H9 (cell line): ENCODE measurements around the gene MICU1. TPM values are rescaled to one million over a fixed set of nuclear protein-coding genes. Genes with fewer than 3 reads are reported as not detected.
"Not testable (repeated sequence)": the region's sequence is repeated elsewhere in the genome, so short reads cannot be mapped to it uniquely, and the experiment has no call there.

Experiments
- DNase-seq: peaks from one replicate; pipeline ENCODE4 v3.0.0-alpha.2; 2017
- H2AFZ ChIP-seq: one replicate; pipeline ENCODE4 v1.6.1; 2013; ENCODE audit warnings: mild to moderate bottlenecking, low read length, control low read depth, moderate library complexity
- H2AK5ac ChIP-seq: 2 replicates; pipeline ENCODE4 v1.6.1; 2013; ENCODE audit warnings: low read length, control low read depth, mixed read lengths; ENCODE audit not compliant: insufficient read length
- H2BK120ac ChIP-seq: one replicate; pipeline ENCODE4 v1.6.1; 2013; ENCODE audit warnings: low read depth, mild to moderate bottlenecking, low read length, control low read depth, inconsistent platforms; ENCODE audit not compliant: poor library complexity, severe bottlenecking
- H2BK12ac ChIP-seq: 2 replicates; pipeline ENCODE4 v1.6.1; 2013; ENCODE audit warnings: low read length, control low read depth, mixed read lengths, low read depth; ENCODE audit not compliant: insufficient read length
- H2BK15ac ChIP-seq: 2 replicates; pipeline ENCODE4 v1.6.1; 2013; ENCODE audit warnings: low read depth, low read length, control low read depth
- H2BK20ac ChIP-seq: one replicate; pipeline ENCODE4 v1.6.1; 2013; ENCODE audit warnings: low read depth, mild to moderate bottlenecking, low read length, control low read depth, inconsistent platforms; ENCODE audit not compliant: poor library complexity, severe bottlenecking
- H2BK5ac ChIP-seq: 2 replicates; pipeline ENCODE4 v1.6.1; 2013; ENCODE audit warnings: low read length, control low read depth, mixed read lengths; ENCODE audit not compliant: insufficient read length
- H3K14ac ChIP-seq: 2 replicates; pipeline ENCODE4 v1.6.1; 2013; ENCODE audit warnings: low read length, control low read depth; ENCODE audit not compliant: insufficient read depth
- H3K18ac ChIP-seq: 2 replicates; pipeline ENCODE4 v1.6.1; 2013; ENCODE audit warnings: low read depth, mild to moderate bottlenecking, mixed read lengths, low read length, control low read depth; ENCODE audit not compliant: insufficient read length
- H3K23ac ChIP-seq: 2 replicates; pipeline ENCODE4 v1.6.1; 2013; ENCODE audit warnings: low read length, control low read depth, mixed read lengths, low read depth; ENCODE audit not compliant: insufficient read length
- H3K23me2 ChIP-seq: 2 replicates; pipeline ENCODE4 v1.6.1; 2013; ENCODE audit warnings: low read depth, mild to moderate bottlenecking, mixed read lengths, low read length, control low read depth; ENCODE audit not compliant: insufficient read length, poor library complexity, severe bottlenecking
- H3K27ac ChIP-seq: 2 replicates; pipeline ENCODE4 v1.5.1; 2013; ENCODE audit warnings: low read length, control low read depth, mixed read lengths, low read depth; ENCODE audit not compliant: insufficient read length
- H3K27me3 ChIP-seq: 2 replicates; pipeline ENCODE4 v1.6.1; 2013; ENCODE audit warnings: low read length, control low read depth, inconsistent platforms; ENCODE audit not compliant: insufficient read depth
- H3K4ac ChIP-seq: 2 replicates; pipeline ENCODE4 v1.6.1; 2013; ENCODE audit warnings: low read depth, mild to moderate bottlenecking, control low read depth, inconsistent platforms, low read length, moderate library complexity
- H3K4me1 ChIP-seq: 2 replicates; pipeline ENCODE4 v1.6.1; 2013; ENCODE audit warnings: low read length, control low read depth, inconsistent platforms; ENCODE audit not compliant: insufficient read depth
- H3K4me2 ChIP-seq: 2 replicates; pipeline ENCODE4 v1.6.1; 2013; ENCODE audit warnings: low read length, control low read depth, mixed read lengths; ENCODE audit not compliant: insufficient read length, insufficient read depth
- H3K56ac ChIP-seq: 2 replicates; pipeline ENCODE4 v1.6.1; 2013; ENCODE audit warnings: low read depth, mild to moderate bottlenecking, mixed read lengths, low read length, control low read depth; ENCODE audit not compliant: insufficient read length
- H3K79me1 ChIP-seq: 2 replicates; pipeline ENCODE4 v1.6.1; 2013; ENCODE audit warnings: low read depth, mild to moderate bottlenecking, moderate library complexity, low read length, control low read depth, inconsistent platforms; ENCODE audit not compliant: insufficient read depth, poor library complexity, severe bottlenecking
- H3K79me2 ChIP-seq: 2 replicates; pipeline ENCODE4 v1.6.1; 2013; ENCODE audit warnings: low read length, control low read depth, inconsistent platforms; ENCODE audit not compliant: insufficient read depth
- H3K9ac ChIP-seq: 2 replicates; pipeline ENCODE4 v1.6.1; 2013; ENCODE audit warnings: low read length, control low read depth, mixed read lengths; ENCODE audit not compliant: insufficient read length; ENCODE audit errors: extremely low read depth
- H3K9me3 ChIP-seq: one replicate; pipeline ENCODE4 v1.6.1; 2013; ENCODE audit warnings: low read depth, low read length, inconsistent platforms; ENCODE audit not compliant: control insufficient read depth
- H3T11ph ChIP-seq: one replicate; pipeline ENCODE4 v1.6.1; 2013; ENCODE audit warnings: mild to moderate bottlenecking, low read length, control low read depth, inconsistent platforms
- H4K20me1 ChIP-seq: one replicate; pipeline ENCODE4 v1.6.1; 2013; ENCODE audit not compliant: control insufficient read depth, insufficient read length, insufficient read depth
- H4K5ac ChIP-seq: 2 replicates; pipeline ENCODE4 v1.6.1; 2013; ENCODE audit warnings: low read depth, mild to moderate bottlenecking, mixed read lengths, low read length, control low read depth; ENCODE audit not compliant: insufficient read length
- H4K8ac ChIP-seq: replicated peaks from 2 replicates; pipeline ENCODE4 v1.6.1; 2013; ENCODE audit warnings: low read length, control low read depth, mixed read lengths, low read depth; ENCODE audit not compliant: insufficient read length
- H4K91ac ChIP-seq: 2 replicates; pipeline ENCODE4 v1.6.1; 2013; ENCODE audit warnings: low read depth, mild to moderate bottlenecking, moderate library complexity, mixed read lengths, low read length, control low read depth; ENCODE audit not compliant: insufficient read length
- H3K27ac Mint-ChIP-seq, 3 experiments: 2 replicates in 2 of 3; 3 replicates in 1 of 3; pipeline ENCODE4 v1.8.0; 2020 to 2021; ENCODE audit warnings: mixed read lengths in 3 of 3, mild to moderate bottlenecking in 1 of 3, moderate library complexity in 1 of 3
- H3K27me3 Mint-ChIP-seq: 2 replicates; pipeline ENCODE4 v1.8.0; 2021; ENCODE audit warnings: low read depth, mild to moderate bottlenecking, moderate library complexity, mixed read lengths
- H3K36me3 Mint-ChIP-seq, 3 experiments: 2 replicates in 2 of 3; 3 replicates in 1 of 3; pipeline ENCODE4 v1.8.0; 2020 to 2021; ENCODE audit warnings: low read depth in 3 of 3, mixed read lengths in 3 of 3; ENCODE audit not compliant: insufficient read depth in 1 of 3
- H3K4me1 Mint-ChIP-seq, 2 experiments: 2 replicates each; pipeline ENCODE4 v1.8.0; 2020; ENCODE audit warnings: mixed read lengths in 2 of 2
- H3K4me3 Mint-ChIP-seq, 2 experiments: 2 replicates in 1 of 2; 3 replicates in 1 of 2; pipeline ENCODE4 v1.8.0; 2020 to 2021; ENCODE audit warnings: mild to moderate bottlenecking in 2 of 2, mixed read lengths in 2 of 2, moderate library complexity in 1 of 2
- H3K9me3 Mint-ChIP-seq, 2 experiments: 2 replicates in 1 of 2; 3 replicates in 1 of 2; pipeline ENCODE4 v1.8.0; 2020; ENCODE audit warnings: mild to moderate bottlenecking in 2 of 2, mixed read lengths in 2 of 2, moderate library complexity in 1 of 2
- WGBS: extraction: QIAGEN DNeasy Blood & Tissue Kit; methylation state at CpG from one replicate; pipeline ENCODE4 v1.1.7; 2013; ENCODE audit warnings: missing lambda C conversion rate, low lambda C conversion rate, mixed read lengths; ENCODE audit not compliant: insufficient read length; ENCODE audit errors: extremely low coverage; 5-methylcytosine and 5-hydroxymethylcytosine counted together
- total RNA-seq: library from RNA; stranded (reverse); gene quantifications from 2 replicates; pipeline ENCODE4 v1.2.1, GENCODE V29; 2021
- TF ChIP-seq, protein P1 (sequence below): fragments of 200-600 bp; sonication (generic); conservative IDR thresholded peaks from 3 replicates; pipeline ENCODE4 v1.8.0; 2021; ENCODE audit warnings: antibody characterized with exemption, mild to moderate bottlenecking

The MICU1 gene
- total RNA-seq, 1 experiment from 2014 or later: 33.2 TPM

DNA sequence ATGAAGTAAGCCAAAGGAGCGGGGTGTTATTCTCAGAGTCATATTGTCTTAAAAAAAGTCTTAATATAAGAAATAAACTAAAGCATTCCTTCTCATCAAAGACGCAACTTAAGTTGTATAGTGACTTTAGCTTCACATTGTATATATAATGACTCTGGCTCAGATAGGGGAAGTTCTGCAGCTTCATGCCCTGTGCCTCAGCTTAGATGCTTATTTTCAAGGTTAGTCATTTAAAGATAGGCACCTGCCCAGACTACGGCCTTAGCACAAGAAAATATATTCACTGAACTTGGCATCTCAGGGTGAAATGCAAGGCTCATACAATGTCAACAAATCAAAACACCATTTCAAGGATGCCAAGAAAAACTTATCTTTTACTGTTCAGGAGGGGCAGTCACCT lies 218.4 kb downstream of the MICU1 start:
- Histone ChIP-seq H4K20me1 (no peaks in the 10 kb centered on the region), H3K4me2 (no peak overlapping the region), H3K27me3 (no peaks in the 10 kb centered on the region), H3K9me3 (no peaks in the 10 kb centered on the region), H4K91ac (no peak overlapping the region), H4K5ac (no peak overlapping the region), H3K4me1 (no peaks in the 10 kb centered on the region), H3K79me2 (no peaks in the 10 kb centered on the region), H2BK15ac (no peak overlapping the region), H2BK12ac (no peak overlapping the region), H3K23ac (no peak overlapping the region), H3K27ac (no peak overlapping the region), H3K14ac (no peak overlapping the region), H3T11ph (no peak overlapping the region), H3K23me2 (no peaks in the 10 kb centered on the region), H4K8ac (no peak overlapping the region), H3K56ac (no peak overlapping the region), H2BK5ac (no peak overlapping the region), H3K18ac (no peak overlapping the region), H3K9ac (no peak overlapping the region), H2AFZ (no peak overlapping the region), H2BK120ac (no peak overlapping the region), H3K4ac (no peak overlapping the region), H2AK5ac (no peak overlapping the region), H2BK20ac (no peak overlapping the region), H3K79me1 (no peaks in the 10 kb centered on the region)
- Mint-ChIP-seq H3K4me1 (no peaks in the 10 kb centered on the region), H3K4me3 (no peak overlapping the region), H3K27ac (no peak overlapping the region), H3K36me3 (peaks cover 0 to 6% (median 0%) of the 10 kb centered on the region in 3 experiments; a peak in 4 of 7 replicates), H3K27me3 (no peaks in the 10 kb centered on the region), H3K9me3 (no peaks in the 10 kb centered on the region)
- DNase-seq: no peak
- TF ChIP-seq, protein P1, sequence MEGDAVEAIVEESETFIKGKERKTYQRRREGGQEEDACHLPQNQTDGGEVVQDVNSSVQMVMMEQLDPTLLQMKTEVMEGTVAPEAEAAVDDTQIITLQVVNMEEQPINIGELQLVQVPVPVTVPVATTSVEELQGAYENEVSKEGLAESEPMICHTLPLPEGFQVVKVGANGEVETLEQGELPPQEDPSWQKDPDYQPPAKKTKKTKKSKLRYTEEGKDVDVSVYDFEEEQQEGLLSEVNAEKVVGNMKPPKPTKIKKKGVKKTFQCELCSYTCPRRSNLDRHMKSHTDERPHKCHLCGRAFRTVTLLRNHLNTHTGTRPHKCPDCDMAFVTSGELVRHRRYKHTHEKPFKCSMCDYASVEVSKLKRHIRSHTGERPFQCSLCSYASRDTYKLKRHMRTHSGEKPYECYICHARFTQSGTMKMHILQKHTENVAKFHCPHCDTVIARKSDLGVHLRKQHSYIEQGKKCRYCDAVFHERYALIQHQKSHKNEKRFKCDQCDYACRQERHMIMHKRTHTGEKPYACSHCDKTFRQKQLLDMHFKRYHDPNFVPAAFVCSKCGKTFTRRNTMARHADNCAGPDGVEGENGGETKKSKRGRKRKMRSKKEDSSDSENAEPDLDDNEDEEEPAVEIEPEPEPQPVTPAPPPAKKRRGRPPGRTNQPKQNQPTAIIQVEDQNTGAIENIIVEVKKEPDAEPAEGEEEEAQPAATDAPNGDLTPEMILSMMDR: no peak
- no CpG with 5 or more reads among the region's 3 CpGs for WGBS

DNA sequence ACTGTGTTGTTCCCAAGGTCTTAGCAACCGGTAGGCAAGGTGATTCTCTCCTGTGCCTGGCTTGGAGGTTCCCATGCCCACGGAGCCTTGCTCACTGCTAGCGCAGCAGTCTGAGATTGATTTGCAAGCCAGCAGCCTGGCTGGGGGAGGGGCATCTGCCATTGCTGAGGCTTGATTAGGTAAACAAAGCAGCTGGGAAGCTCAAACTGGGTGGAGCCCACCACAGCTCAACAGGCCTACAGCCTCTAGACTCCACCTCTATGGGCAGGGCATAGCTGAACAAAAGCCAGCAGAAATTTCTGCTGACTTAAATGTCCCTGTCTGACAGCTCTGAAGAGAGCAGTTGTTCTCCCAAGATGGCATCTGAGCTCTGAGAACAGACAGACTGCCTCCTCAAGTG lies 230.3 kb downstream of the MICU1 start:
- no CpG with 5 or more reads among the region's 3 CpGs for WGBS
- not testable (repeated sequence) for H3K4me2 ChIP-seq, H3K56ac ChIP-seq, H3K79me2 ChIP-seq, H2BK15ac ChIP-seq, H3K27me3 Mint-ChIP-seq, H2BK12ac ChIP-seq, H3K9me3 ChIP-seq, H2BK20ac ChIP-seq, H3K9ac ChIP-seq, H2AFZ ChIP-seq, H3K27ac ChIP-seq, H3T11ph ChIP-seq, H3K23ac ChIP-seq, H3K4me3 Mint-ChIP-seq, H4K8ac ChIP-seq, H3K14ac ChIP-seq, H4K20me1 ChIP-seq, H4K5ac ChIP-seq, H3K18ac ChIP-seq, H3K23me2 ChIP-seq, H2AK5ac ChIP-seq, H3K4ac ChIP-seq, H3K27me3 ChIP-seq, H3K9me3 Mint-ChIP-seq, H4K91ac ChIP-seq, H3K79me1 ChIP-seq, H2BK5ac ChIP-seq, H3K4me1 ChIP-seq, H2BK120ac ChIP-seq
- DNase-seq: peak; percentile 72
- Mint-ChIP-seq H3K27ac (peak overlapping the region in 1 of 3 experiments; percentile 93; a peak in 3 of 7 replicates), H3K4me1 (peaks cover 9 to 10% of the 10 kb centered on the region in 2 experiments), H3K36me3 (peaks cover 8 to 16% (median 8%) of the 10 kb centered on the region in 3 experiments; a peak in 6 of 7 replicates)
